Loucy (cell line): ENCODE results near the gene SRPRB.

ENCODE experiments used
- H2AFZ ChIP-seq: fragments of 200-600 bp; sonication (generic); 2 replicates; pipeline ENCODE4 v1.6.0; 2016; ENCODE audit warnings: antibody characterized with exemption, mild to moderate bottlenecking, low read length, moderate library complexity
- H3F3A ChIP-seq: fragments of 200-600 bp; 2 replicates; pipeline ENCODE4 v1.6.0; 2016; ENCODE audit warnings: antibody characterized with exemption, low read depth, mild to moderate bottlenecking
- H3K27me3 ChIP-seq: fragments of 200-600 bp; sonication (generic); 2 replicates; pipeline ENCODE4 v1.6.1; 2014; ENCODE audit warnings: low read length, mild to moderate bottlenecking; ENCODE audit not compliant: insufficient read depth, poor library complexity, severe bottlenecking
- H3K36me3 ChIP-seq: fragments of 200-600 bp; sonication (generic); 2 replicates; pipeline ENCODE4 v1.6.1; 2016; ENCODE audit warnings: low read length; ENCODE audit not compliant: insufficient read depth
- H3K4me1 ChIP-seq: fragments of 200-600 bp; sonication (generic); 2 replicates; pipeline ENCODE4 v1.5.1; 2014; ENCODE audit warnings: low read length, mild to moderate bottlenecking; ENCODE audit not compliant: insufficient read depth, poor library complexity, severe bottlenecking
- H3K4me2 ChIP-seq: fragments of 200-600 bp; sonication (generic); 2 replicates; pipeline ENCODE4 v1.6.0; 2014; ENCODE audit warnings: antibody characterized with exemption, low read length, low read depth, mild to moderate bottlenecking; ENCODE audit not compliant: poor library complexity, severe bottlenecking
- H3K4me3 ChIP-seq: fragments of 200-600 bp; sonication (generic); 2 replicates; pipeline ENCODE4 v1.5.1; 2014; ENCODE audit warnings: low read length, mild to moderate bottlenecking, mixed read lengths; ENCODE audit not compliant: poor library complexity, severe bottlenecking
- H3K79me2 ChIP-seq: fragments of 200-600 bp; sonication (generic); 2 replicates; pipeline ENCODE4 v1.6.1; 2014; ENCODE audit warnings: low read length; ENCODE audit not compliant: insufficient read depth
- H3K9ac ChIP-seq: fragments of 200-600 bp; sonication (generic); 2 replicates; pipeline ENCODE4 v1.6.0; 2014; ENCODE audit warnings: mild to moderate bottlenecking, low read depth, low read length, moderate library complexity; ENCODE audit not compliant: poor library complexity, severe bottlenecking
- H3K9me2 ChIP-seq: fragments of 200-600 bp; sonication (generic); replicated peaks from 2 replicates; pipeline ENCODE4 v1.6.1; 2016; ENCODE audit warnings: low read depth, low read length, mixed read lengths
- H3K9me3 ChIP-seq: fragments of 200-600 bp; sonication (generic); 2 replicates; pipeline ENCODE4 v1.6.1; 2014; ENCODE audit warnings: mild to moderate bottlenecking, antibody characterized with exemption, low read length, low read depth; ENCODE audit not compliant: insufficient read depth
- H4K20me1 ChIP-seq: fragments of 200-600 bp; sonication (generic); 2 replicates; pipeline ENCODE4 v1.6.0; 2014; ENCODE audit warnings: antibody characterized with exemption, low read length, mild to moderate bottlenecking; ENCODE audit not compliant: insufficient read depth, poor library complexity, severe bottlenecking
- EZH2phosphoT487 ChIP-seq: fragments of 200-600 bp; IDR thresholded peaks from 2 replicates; pipeline ENCODE4 v1.6.1; 2018; ENCODE audit warnings: antibody characterized with exemption, mild to moderate bottlenecking, moderate library complexity, borderline replicate concordance
- TF ChIP-seq, protein P1 (sequence below): fragments of 200-600 bp; sonication (generic); conservative IDR thresholded peaks from 2 replicates; pipeline ENCODE4 v1.5.1; 2014; ENCODE audit warnings: mild to moderate bottlenecking, antibody characterized with exemption, low read length

Gene SRPRB

DNA sequence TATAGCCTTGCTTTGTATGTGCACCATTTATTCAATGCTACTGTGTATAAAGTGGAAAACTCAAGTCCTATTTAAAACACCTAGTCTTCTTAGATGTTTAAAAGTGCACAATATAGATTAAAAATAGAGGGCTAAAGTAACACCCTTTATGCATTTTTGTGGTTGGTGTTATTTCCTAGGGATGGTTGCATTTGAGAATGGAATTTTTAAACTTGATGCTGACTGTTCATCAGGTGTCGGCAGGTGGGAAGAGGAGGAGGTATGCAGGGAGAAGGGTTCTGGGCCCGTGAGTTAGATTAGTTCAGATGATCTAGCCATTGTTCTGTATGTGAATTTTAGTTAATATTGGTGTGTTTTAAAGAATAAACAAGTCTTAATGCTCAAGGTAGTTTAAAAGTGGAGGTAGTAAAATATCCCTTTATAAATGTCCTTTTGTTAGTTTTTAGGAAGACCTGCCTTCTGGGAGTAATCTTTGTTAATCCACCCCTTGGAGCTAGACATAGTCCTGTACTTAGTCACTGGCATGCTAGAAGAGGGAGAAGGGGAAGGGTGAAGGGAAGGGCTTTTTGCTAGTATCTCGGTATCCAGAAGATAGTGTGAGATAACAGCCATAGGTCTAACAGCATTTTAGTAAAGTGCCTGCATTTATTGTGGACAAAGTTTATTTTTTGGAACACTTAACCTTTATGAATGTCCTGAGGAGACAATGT, 8.1 kb upstream of the SRPRB start:
- peaks cover 13% of the 10 kb centered on the region for H3K27me3 ChIP-seq
- TF ChIP-seq, protein P1, sequence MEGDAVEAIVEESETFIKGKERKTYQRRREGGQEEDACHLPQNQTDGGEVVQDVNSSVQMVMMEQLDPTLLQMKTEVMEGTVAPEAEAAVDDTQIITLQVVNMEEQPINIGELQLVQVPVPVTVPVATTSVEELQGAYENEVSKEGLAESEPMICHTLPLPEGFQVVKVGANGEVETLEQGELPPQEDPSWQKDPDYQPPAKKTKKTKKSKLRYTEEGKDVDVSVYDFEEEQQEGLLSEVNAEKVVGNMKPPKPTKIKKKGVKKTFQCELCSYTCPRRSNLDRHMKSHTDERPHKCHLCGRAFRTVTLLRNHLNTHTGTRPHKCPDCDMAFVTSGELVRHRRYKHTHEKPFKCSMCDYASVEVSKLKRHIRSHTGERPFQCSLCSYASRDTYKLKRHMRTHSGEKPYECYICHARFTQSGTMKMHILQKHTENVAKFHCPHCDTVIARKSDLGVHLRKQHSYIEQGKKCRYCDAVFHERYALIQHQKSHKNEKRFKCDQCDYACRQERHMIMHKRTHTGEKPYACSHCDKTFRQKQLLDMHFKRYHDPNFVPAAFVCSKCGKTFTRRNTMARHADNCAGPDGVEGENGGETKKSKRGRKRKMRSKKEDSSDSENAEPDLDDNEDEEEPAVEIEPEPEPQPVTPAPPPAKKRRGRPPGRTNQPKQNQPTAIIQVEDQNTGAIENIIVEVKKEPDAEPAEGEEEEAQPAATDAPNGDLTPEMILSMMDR, result no peak
- no peak for TF ChIP-seq EZH2phosphoT487

DNA sequence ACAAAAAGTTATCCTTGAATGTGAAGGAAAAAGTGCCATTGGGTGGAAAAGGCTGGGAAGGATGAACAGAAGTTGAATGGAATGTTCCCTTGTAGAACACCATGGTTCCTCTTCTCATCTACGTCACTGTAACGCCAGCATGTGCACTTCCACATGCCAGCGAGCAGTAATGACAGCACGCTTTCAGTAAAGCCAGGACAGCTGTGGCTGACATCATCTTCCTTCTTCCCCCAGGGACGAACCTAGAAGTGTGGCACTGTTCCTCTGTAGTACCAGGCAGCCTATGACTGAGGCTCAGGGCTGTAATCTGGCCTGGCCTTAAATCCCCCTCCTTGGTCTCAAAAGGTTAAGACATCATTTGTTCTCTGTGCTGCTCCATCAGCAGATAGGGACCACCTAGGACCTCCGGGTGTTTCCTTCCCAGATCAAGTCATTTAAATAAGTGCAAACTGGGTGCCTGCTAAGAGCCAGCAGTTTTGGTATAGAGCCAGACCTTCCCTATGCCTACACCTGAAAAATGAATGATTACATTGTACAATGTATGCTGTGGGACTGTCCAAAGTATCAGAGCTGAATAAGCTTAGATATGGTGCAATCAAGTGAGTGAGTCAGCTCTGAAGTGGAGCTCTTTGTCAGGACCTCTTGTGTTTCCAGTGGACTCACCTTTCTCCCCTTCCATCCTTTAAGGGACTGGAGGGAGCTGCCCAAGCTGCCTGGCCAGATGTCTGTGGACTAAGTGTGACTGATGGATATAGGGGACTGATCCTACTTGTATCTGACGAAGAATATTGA, 5.6 kb upstream of the SRPRB start:
- H2AFZ ChIP-seq, result no peak overlapping the region
- H3K9me3 ChIP-seq, result no peaks in the 10 kb centered on the region; the same call in 1 of the 2 replicates
- H3K4me2 ChIP-seq, result no peak overlapping the region
- no peaks in the 10 kb centered on the region for H4K20me1 ChIP-seq
- no peak overlapping the region for H3K4me3 ChIP-seq
- H3K9me2 ChIP-seq, result no peaks in the 10 kb centered on the region
- no peaks in the 10 kb centered on the region for H3K79me2 ChIP-seq
- peaks cover 13% of the 10 kb centered on the region for H3K27me3 ChIP-seq
- no peaks in the 10 kb centered on the region for H3F3A ChIP-seq
- no peaks in the 10 kb centered on the region for H3K36me3 ChIP-seq
- H3K4me1 ChIP-seq, result peaks cover under 1% of the 10 kb centered on the region
- TF ChIP-seq, protein P1, result no peak
- TF ChIP-seq EZH2phosphoT487, result no peak
- H3K9ac ChIP-seq, result no peak overlapping the region

More for the DNA sequence above, 8.1 kb upstream of the SRPRB start:
- Histone ChIP-seq H3K36me3 (no peaks in the 10 kb centered on the region), H3F3A (no peaks in the 10 kb centered on the region), H2AFZ (no peak overlapping the region), H3K4me3 (no peak overlapping the region), H3K9me2 (no peaks in the 10 kb centered on the region), H3K4me2 (no peak overlapping the region), H3K79me2 (no peaks in the 10 kb centered on the region), H3K4me1 (no peaks in the 10 kb centered on the region), H3K9me3 (peaks cover 2% of the 10 kb centered on the region; the same call in 1 of the 2 replicates), H4K20me1 (no peaks in the 10 kb centered on the region), H3K9ac (no peak overlapping the region)

DNA sequence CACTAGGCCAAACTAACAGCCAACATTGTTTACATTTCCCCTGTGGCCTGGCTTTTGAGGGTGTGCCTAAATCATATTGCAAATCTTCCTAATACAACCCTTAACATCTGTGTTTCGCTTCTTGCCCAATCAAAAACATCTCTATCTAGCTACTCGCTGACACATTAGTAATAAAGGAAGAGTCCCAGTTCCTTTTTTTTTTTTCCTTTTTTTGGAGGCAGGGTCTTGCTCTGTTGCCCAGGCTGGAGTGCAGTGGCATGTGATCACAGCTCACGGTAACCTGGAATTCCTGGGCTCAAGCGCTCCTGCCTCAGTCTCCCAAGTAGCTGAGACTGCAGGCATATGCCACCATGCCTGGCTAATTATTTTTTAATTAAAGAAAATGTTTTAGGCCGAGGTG, 2.1 kb upstream of the SRPRB start:
- Histone ChIP-seq H3K4me2 (no peak overlapping the region), H2AFZ (no peak overlapping the region), H3K9ac (no peak overlapping the region), H4K20me1 (peaks cover 14% of the 10 kb centered on the region), H3K9me2 (no peaks in the 10 kb centered on the region), H3K79me2 (peaks cover 28% of the 10 kb centered on the region), H3K4me3 (no peak overlapping the region), H3F3A (no peaks in the 10 kb centered on the region), H3K27me3 (peaks cover 13% of the 10 kb centered on the region), H3K9me3 (no peaks in the 10 kb centered on the region), H3K4me1 (peaks cover 24% of the 10 kb centered on the region), H3K36me3 (no peaks in the 10 kb centered on the region; the same call in 1 of the 2 replicates)
- TF ChIP-seq, protein P1, result no peak
- no peak for TF ChIP-seq EZH2phosphoT487
